ENCODE results near the gene FCRL2.
"Not testable (repeated sequence)": the region's sequence is repeated elsewhere in the genome, so short reads cannot be mapped to it uniquely, and the experiment has no call there.

The FCRL2 gene

GRCh38 chr1:157748262-157748817 lies 28.6 kb downstream of the FCRL2 start:
- no peak for DNase-seq

GRCh38 chr1:157739229-157739901 lies 37.6 kb downstream of the FCRL2 start:
- DNase-seq: no peak

GRCh38 chr1:157735991-157736390 lies 40.9 kb downstream of the FCRL2 start:
- DNase-seq: not testable (repeated sequence)

- DNase-seq: no peak
Observed at GRCh38 chr1:157734321-157734720, 42.6 kb downstream of the FCRL2 start.

GRCh38 chr1:157732755-157733154 lies 44.2 kb downstream of the FCRL2 start:
- DNase-seq: no peak

- peak; percentile 56 for DNase-seq
Observed at GRCh38 chr1:157725221-157725577, 51.7 kb downstream of the FCRL2 start.

GRCh38 chr1:157724537-157725220 lies 52.3 kb downstream of the FCRL2 start:
- DNase-seq: no peak

GRCh38 chr1:157723157-157723556 lies 53.8 kb downstream of the FCRL2 start:
- peak; percentile 17 for DNase-seq

- no peak for DNase-seq
Observed at GRCh38 chr1:157721985-157722384, 54.9 kb downstream of the FCRL2 start.

- no peak for DNase-seq
Observed at GRCh38 chr1:157715736-157716135, 61.2 kb downstream of the FCRL2 start.

GRCh38 chr1:157711802-157712201 lies 65.1 kb downstream of the FCRL2 start:
- DNase-seq: no peak

GRCh38 chr1:157704878-157705277 lies 72.1 kb downstream of the FCRL2 start:
- DNase-seq: no peak

- no peak for DNase-seq
Observed at GRCh38 chr1:157703981-157704380, 73.0 kb downstream of the FCRL2 start.

- no peak for DNase-seq
Observed at GRCh38 chr1:157702308-157702825, 74.6 kb downstream of the FCRL2 start.

- peak; percentile 48 for DNase-seq
Observed at GRCh38 chr1:157700732-157701131, 76.2 kb downstream of the FCRL2 start, which contains the start of gene FCRL3. Gene FCRL3, minus strand, starts transcription at chr1:157700769. Its CDS starts 280 bp downstream, at chr1:157700489.

- no peak for DNase-seq
Observed at GRCh38 chr1:157700305-157700704, 76.6 kb downstream of the FCRL2 start.

- peak; percentile 20 for DNase-seq
Observed at GRCh38 chr1:157697781-157698569, 79.0 kb downstream of the FCRL2 start.

- DNase-seq: no peak
Observed at GRCh38 chr1:157696966-157697628, 79.8 kb downstream of the FCRL2 start.
